ENCODE measurements around the gene TCOF1.

DNA sequence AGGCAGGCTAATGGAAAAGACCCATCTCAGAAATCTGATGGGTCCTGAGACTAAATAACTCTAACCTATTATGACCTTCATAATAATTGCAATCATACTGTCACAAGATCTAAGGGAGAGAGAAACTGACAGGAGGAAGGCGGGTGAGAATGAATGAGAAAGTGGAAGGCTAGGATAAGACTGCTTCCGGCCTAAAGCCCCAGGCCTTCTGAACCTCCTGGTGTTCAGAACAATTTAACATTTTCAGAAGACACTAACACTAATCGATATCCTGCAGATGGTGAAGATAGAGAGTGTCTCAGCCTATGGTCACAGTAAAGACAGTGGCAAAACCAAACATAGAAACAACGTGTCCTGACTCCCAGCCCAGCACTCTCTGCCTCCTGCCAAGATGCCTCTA, 90.8 kb downstream of the TCOF1 start:
- TF ChIP-seq YY1 (IDR thresholded peaks at IDR 0.05; ENCODE audit: insufficient read depth, insufficient read length) (no peak), ZNF274 (IDR thresholded peaks at IDR 0.05; ENCODE audit: low read depth, low read length) (no peak), SUZ12 (IDR thresholded peaks at IDR 0.05; ENCODE audit: extremely low read depth, insufficient read depth, insufficient read length) (no peak)
